Neural progenitor cell (in vitro differentiated cells): ENCODE data around the gene AHNAK2. TPM values are rescaled to one million over a fixed set of nuclear protein-coding genes. Genes with fewer than 3 reads are reported as not detected.

Experiments used
- DNase-seq: peaks from one replicate; pipeline ENCODE4 v3.0.0-alpha.2; 2016; ENCODE audit warnings: low spot score
- H2AFZ ChIP-seq: fragments of 200-600 bp; sonication (generic); replicated peaks from 2 replicates; pipeline ENCODE4 v1.6.1; 2016; ENCODE audit warnings: antibody characterized with exemption
- H3F3A ChIP-seq: fragments of 200-600 bp; sonication (generic); 2 replicates; pipeline ENCODE4 v1.6.1; 2016; ENCODE audit warnings: antibody characterized with exemption, low read depth
- H3K27ac ChIP-seq: fragments of 200-600 bp; sonication (generic); 2 replicates; pipeline ENCODE4 v1.5.1; 2016; ENCODE audit warnings: mild to moderate bottlenecking
- H3K27me3 ChIP-seq: fragments of 200-600 bp; sonication (generic); 2 replicates; pipeline ENCODE4 v1.6.1; 2016; ENCODE audit warnings: mild to moderate bottlenecking, moderate library complexity
- H3K36me3 ChIP-seq: fragments of 200-600 bp; sonication (generic); 2 replicates; pipeline ENCODE4 v1.5.1; 2016
- H3K4me1 ChIP-seq: fragments of 200-600 bp; sonication (generic); 2 replicates; pipeline ENCODE4 v1.6.1; 2016; ENCODE audit warnings: mixed run types
- H3K4me2 ChIP-seq: fragments of 200-600 bp; sonication (generic); 2 replicates; pipeline ENCODE4 v1.6.1; 2016
- H3K4me3 ChIP-seq: fragments of 200-600 bp; sonication (generic); 2 replicates; pipeline ENCODE4 v1.5.1; 2016
- H3K79me2 ChIP-seq: fragments of 200-600 bp; sonication (generic); 2 replicates; pipeline ENCODE4 v1.6.1; 2016; ENCODE audit warnings: low read depth
- H3K9ac ChIP-seq: fragments of 200-600 bp; sonication (generic); 2 replicates; pipeline ENCODE4 v1.6.1; 2016
- H3K9me3 ChIP-seq: fragments of 200-600 bp; sonication (generic); 2 replicates; pipeline ENCODE4 v1.5.1; 2016; ENCODE audit warnings: low read depth
- H4K20me1 ChIP-seq: fragments of 200-600 bp; sonication (generic); 2 replicates; pipeline ENCODE4 v1.6.1; 2016; ENCODE audit warnings: low read depth
- H3K27ac Mint-ChIP-seq: 3 replicates; pipeline ENCODE4 v1.8.0; 2021; ENCODE audit warnings: mixed read lengths
- H3K27me3 Mint-ChIP-seq: 2 replicates; pipeline ENCODE4 v1.8.0; 2022; ENCODE audit warnings: low read depth, mild to moderate bottlenecking, inconsistent platforms, moderate library complexity, mixed read lengths; ENCODE audit not compliant: insufficient read depth
- H3K36me3 Mint-ChIP-seq: 3 replicates; pipeline ENCODE4 v1.8.0; 2021; ENCODE audit warnings: mixed read lengths
- H3K4me1 Mint-ChIP-seq: 3 replicates; pipeline ENCODE4 v1.8.0; 2021; ENCODE audit warnings: mixed read lengths
- H3K4me3 Mint-ChIP-seq: 3 replicates; pipeline ENCODE4 v1.8.0; 2021; ENCODE audit warnings: mild to moderate bottlenecking, moderate library complexity, mixed read lengths
- H3K9me3 Mint-ChIP-seq: 3 replicates; pipeline ENCODE4 v1.8.0; 2020; ENCODE audit warnings: mixed read lengths
- CTCF ChIP-seq: fragments of 200-600 bp; sonication (generic); IDR thresholded peaks from 2 replicates; pipeline ENCODE4 v1.5.1; 2017; ENCODE audit warnings: antibody characterized with exemption, mild to moderate bottlenecking
- EZH2 ChIP-seq: fragments of 200-600 bp; sonication (generic); IDR thresholded peaks from 2 replicates; pipeline ENCODE4 v1.6.1; 2017; ENCODE audit warnings: antibody characterized with exemption, mild to moderate bottlenecking, moderate library complexity
- EZH2phosphoT487 ChIP-seq: fragments of 200-600 bp; sonication (generic); IDR thresholded peaks from 2 replicates; pipeline ENCODE4 v1.6.1; 2017; ENCODE audit warnings: antibody characterized with exemption
- total RNA-seq: library from RNA; depleted of rRNA; stranded (reverse); fragments of >200 nt; gene quantifications from 2 replicates; pipeline ENCODE4 v1.2.3, GENCODE V29; 2015; ENCODE audit warnings: low replicate concordance

AHNAK2 gene
- total RNA-seq, 1 donor from 2014 or later = 0.77 TPM

GRCh38 chr14:105005329-105005928 lies 27.3 kb upstream of the AHNAK2 start:
- Mint-ChIP-seq H3K4me1 (no peaks in the 10 kb centered on the region), H3K9me3 (no peaks in the 10 kb centered on the region), H3K4me3 (no peak overlapping the region), H3K27me3 (no peaks in the 10 kb centered on the region), H3K27ac (no peak overlapping the region), H3K36me3 (peaks cover 10% of the 10 kb centered on the region)
- Histone ChIP-seq H3K4me1 (no peaks in the 10 kb centered on the region), H3K9ac (no peak overlapping the region), H3K79me2 (peaks cover 24% of the 10 kb centered on the region), H3K4me2 (no peak overlapping the region), H2AFZ (no peak overlapping the region), H3K36me3 (no peaks in the 10 kb centered on the region), H3F3A (peaks cover 17% of the 10 kb centered on the region), H3K4me3 (no peak overlapping the region), H3K9me3 (no peaks in the 10 kb centered on the region), H4K20me1 (peaks cover 41% of the 10 kb centered on the region), H3K27ac (no peak overlapping the region), H3K27me3 (no peaks in the 10 kb centered on the region)
- DNase-seq = no peak
- TF ChIP-seq CTCF = no peak
- TF ChIP-seq EZH2phosphoT487 = no peak
- no peak for TF ChIP-seq EZH2

- Histone ChIP-seq H3K27me3 (no peaks in the 10 kb centered on the region), H3K4me3 (no peak overlapping the region), H3K79me2 (no peaks in the 10 kb centered on the region), H3K4me2 (no peak overlapping the region), H3K27ac (no peak overlapping the region), H3K9me3 (no peaks in the 10 kb centered on the region), H3K36me3 (no peaks in the 10 kb centered on the region), H4K20me1 (no peaks in the 10 kb centered on the region), H3K4me1 (no peaks in the 10 kb centered on the region), H3K9ac (no peak overlapping the region), H2AFZ (no peak overlapping the region), H3F3A (no peaks in the 10 kb centered on the region)
- H3K27ac Mint-ChIP-seq = peak overlapping the region; percentile 82
- peaks cover 16% of the 10 kb centered on the region for H3K36me3 Mint-ChIP-seq
- no peak overlapping the region for H3K4me3 Mint-ChIP-seq
- H3K4me1 Mint-ChIP-seq = no peaks in the 10 kb centered on the region
- no peaks in the 10 kb centered on the region for H3K9me3 Mint-ChIP-seq
- no peak for DNase-seq
- TF ChIP-seq EZH2 (no peak), EZH2phosphoT487 (no peak), CTCF (no peak)
- peaks cover 4% of the 10 kb centered on the region for H3K27me3 Mint-ChIP-seq
Observed at GRCh38 chr14:104999361-104999760, 21.2 kb upstream of the AHNAK2 start.

GRCh38 chr14:104998801-104999200 lies 20.6 kb upstream of the AHNAK2 start:
- Histone ChIP-seq H3K27ac (no peak overlapping the region), H3K79me2 (no peaks in the 10 kb centered on the region), H3K27me3 (no peaks in the 10 kb centered on the region), H3K4me1 (no peaks in the 10 kb centered on the region), H3K4me3 (no peak overlapping the region), H3F3A (no peaks in the 10 kb centered on the region), H3K36me3 (no peaks in the 10 kb centered on the region), H2AFZ (no peak overlapping the region), H3K9ac (no peak overlapping the region), H4K20me1 (no peaks in the 10 kb centered on the region), H3K4me2 (no peak overlapping the region), H3K9me3 (no peaks in the 10 kb centered on the region)
- Mint-ChIP-seq H3K9me3 (no peaks in the 10 kb centered on the region), H3K27ac (peak overlapping the region; percentile 82), H3K4me3 (no peak overlapping the region), H3K36me3 (peaks cover 16% of the 10 kb centered on the region), H3K4me1 (no peaks in the 10 kb centered on the region), H3K27me3 (peaks cover 4% of the 10 kb centered on the region)
- no peak for DNase-seq
- no peak for TF ChIP-seq EZH2
- TF ChIP-seq CTCF = no peak
- TF ChIP-seq EZH2phosphoT487 = no peak
